Activated CD8-positive, alpha-beta memory T cell treated with anti-CD3 and anti-CD28 coated beads, Interleukin-2, amount 50 U/mL, for 48 hours (primary cell): ENCODE data around the gene STRBP.
"Not testable (repeated sequence)": the region's sequence is repeated elsewhere in the genome, so short reads cannot be mapped to it uniquely, and the experiment has no call there.

ENCODE experiments used
- DNase-seq: peaks from one replicate; pipeline ENCODE4 v3.0.0-alpha.2; 2020

The STRBP gene

DNA sequence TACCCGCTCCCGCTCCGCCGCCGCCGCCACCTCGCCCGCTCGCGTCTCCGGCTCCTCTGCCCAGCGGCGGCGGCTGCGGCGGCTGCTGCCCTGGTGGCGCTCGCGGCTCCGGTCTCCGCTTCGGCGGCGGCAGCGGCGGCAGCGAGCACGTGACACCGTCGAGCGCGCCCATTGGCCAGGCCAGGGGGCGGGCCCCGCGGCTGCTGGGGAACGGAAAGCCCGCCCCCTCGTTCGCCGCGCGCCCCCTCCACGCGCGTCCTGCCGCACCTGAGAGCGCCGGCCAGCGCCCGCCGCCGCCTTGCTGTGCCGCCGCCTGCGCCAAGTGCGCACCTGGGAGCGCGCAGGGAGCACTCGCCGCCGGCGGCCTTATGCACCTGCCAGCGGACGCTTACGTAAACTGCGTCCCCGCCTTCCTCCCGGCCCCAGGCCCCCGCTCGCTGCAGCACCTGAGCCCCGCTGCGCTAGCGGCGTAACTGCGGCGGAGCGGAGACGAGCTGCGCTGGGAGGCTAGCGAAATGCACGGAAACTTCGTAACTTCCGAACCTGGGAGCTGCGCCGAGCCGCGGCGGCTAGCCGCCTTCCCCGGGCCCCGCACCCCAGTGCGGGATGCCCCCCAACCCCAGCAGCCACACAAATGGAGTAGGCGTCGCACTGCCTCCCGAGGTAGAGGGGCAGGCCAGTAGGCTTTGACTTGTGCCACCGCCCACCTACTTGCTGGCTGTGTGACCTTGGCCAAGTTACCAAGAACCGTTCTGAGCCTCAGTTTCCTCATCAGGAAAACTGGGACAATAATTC, at the start of gene STRBP:
Gene STRBP (minus strand): TSS at position 122 of the 795 bp plus-strand sequence. CDS start 84,452 bp downstream, outside the sequence.
- DNase-seq = peak; percentile 97

DNA sequence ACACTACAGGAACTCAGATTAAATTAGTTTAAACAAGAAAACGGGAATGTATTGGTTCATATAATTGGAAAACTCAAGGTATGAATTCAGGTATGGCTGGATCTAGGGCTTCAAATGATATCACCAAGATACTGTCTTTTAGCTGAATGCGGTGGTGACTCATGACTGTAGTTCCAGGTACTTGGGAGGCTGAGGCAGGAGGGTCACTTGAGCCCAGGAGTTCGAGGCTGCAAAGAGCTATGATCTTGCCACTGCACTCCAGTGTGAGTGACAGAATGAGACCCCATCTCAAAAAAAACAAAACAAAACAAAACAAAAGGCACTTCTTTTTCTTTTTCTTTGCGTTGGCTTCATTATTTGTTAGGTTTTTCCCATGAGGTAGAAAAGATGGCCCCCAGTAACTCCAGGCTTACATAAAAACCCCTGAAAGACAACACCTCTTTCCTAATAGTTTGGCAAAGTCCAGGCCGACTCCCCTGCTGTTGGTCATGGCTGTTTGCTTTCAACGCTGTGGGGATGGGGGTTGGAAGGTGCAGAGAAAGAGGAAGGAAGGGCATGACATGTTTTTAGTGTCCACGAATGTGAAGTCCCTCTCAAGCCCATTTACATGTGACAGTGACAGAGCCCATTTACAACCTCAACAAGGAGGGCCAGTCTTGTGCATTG, 47.8 kb upstream of the STRBP start:
- no peak for DNase-seq

DNA sequence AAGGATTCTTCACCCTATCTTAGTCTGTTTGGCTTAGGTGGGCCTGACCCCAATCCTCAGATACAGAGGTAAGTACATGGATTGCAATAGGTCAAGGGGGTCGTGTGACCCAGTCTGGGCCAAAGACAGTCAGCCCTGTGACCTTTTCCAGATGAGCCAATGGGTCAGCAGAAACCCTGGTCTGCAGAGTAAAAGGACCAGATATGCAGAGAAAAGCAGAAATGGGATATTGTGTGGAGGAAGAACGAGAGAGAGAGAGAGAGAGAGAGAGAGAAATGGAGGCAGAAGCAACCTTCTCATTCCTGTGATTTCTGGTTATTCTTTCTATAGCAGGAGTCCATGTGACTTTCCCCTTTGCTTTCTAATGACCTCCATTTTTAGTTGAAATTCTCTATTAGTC, 47.2 kb upstream of the STRBP start:
- no peak for DNase-seq

DNA sequence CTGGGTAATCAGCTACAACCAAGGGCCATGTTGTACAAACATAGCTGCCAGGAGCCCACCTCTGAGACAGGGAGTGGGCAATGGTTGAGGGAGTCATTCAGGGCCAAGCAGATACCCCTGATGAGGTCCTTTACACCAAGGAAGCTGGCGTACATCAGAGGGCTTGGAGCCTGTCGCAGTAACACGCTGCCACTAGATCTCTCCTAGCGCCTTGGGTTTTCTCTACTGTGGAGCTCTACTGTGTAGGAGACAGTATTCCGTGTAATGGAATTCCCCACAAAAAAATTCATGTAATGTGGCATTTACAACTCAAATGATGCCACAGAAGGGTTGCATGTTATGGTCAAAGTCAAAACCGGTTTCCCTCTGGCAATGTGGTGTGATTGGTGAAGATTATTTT, 46.2 kb upstream of the STRBP start:
- no peak for DNase-seq

DNA sequence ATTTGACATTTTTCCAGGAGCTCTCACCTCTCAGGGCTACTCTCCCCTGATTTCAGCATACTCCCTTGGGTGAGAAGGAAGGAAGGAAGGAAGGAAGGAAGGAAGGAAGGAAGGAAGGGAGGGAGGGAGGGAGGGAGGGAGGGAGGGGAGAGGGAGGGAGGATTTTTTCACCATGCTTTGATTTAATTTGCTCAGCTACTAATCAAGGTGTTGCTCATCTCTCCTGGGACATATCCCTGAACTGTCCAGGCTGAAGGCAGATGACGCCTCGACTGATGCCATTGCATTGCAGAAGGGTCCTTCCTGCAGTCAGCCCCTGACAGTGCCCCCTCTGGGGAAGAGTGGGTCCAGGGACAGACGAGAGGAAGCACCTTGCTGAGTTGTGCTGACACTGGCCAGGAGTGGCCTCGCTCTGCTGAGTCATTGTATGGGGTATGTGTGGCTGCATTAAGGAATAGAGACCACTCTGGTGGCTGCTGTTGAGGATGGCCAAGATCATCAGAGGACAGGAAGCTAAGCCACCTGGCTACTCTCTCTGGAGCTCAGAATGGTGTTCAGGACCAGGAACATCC, 44.0 kb upstream of the STRBP start:
- no peak for DNase-seq

DNA sequence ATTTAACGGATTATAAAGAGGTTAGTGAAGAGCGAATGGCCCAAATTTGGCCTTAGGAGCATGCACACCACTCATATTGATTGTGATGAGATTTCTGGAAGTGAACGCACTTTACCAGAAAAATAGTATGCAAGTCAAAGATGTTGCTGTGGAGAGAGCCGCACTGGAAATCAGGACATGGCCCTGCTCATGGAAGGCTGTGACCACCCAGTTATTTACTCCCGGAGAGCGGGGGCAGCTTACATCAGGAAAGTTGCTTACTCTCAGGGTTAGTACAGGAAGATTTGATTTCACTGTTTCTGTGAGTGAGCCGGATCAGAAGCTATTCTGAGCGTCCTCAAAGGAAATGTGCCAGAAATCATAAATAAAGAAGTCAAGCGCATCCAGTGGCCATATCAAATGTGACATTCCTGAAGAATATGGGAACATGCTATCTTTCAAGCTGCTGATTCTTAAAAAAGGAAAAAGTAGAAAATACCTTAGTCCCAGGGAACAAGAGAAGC, 42.9 kb upstream of the STRBP start:
- DNase-seq = no peak

DNA sequence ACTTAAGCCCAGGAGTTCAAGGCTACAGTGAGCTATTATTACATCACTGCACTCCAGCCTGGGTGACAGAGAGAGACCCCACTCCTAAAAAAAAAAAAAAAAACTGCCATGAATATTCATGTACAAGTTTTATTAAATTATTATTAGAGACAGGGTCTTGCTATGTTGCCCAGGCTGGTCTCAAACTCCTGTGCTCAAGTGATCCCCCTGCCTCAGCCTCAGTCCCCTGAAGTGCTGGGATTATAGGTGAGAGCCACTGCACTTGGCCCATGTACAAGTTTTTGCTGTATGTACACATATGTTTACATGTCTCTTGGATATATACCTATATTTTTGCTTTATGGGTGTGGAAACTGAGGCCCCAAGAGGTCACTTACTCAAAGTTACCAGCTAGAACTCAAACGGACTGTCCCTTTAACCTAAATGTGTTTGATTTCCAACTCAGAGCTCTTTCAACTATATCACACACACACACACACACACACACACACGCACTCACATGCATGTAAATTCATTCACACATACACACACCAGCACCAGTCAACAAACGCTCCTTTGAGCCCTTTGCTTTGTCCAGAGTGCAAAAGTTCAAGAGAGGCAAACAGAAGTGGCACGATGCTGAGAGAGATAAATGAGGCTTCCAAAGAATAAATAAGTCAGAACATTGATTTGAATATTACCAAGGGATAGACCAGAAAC, 42.3 kb upstream of the STRBP start:
- DNase-seq = no peak

DNA sequence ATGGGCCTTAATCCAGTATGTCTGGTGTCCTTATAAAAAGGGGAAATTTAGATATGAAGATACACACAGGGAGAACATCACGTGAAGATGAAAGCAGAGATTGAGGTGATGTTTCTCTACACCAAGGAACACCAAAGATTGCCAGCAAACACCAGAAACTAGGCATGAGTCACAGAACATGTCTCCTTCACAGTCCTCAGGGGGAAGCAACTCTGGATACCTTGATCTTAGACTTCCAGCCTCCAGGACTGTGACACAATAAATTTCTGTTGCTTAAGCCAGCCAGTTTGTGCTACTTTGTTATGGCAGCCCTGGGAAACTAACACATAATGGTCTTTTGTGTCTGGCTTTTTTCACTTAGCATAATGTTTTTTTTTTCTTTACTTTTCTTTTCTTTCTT, 41.2 kb upstream of the STRBP start:
- no peak for DNase-seq

DNA sequence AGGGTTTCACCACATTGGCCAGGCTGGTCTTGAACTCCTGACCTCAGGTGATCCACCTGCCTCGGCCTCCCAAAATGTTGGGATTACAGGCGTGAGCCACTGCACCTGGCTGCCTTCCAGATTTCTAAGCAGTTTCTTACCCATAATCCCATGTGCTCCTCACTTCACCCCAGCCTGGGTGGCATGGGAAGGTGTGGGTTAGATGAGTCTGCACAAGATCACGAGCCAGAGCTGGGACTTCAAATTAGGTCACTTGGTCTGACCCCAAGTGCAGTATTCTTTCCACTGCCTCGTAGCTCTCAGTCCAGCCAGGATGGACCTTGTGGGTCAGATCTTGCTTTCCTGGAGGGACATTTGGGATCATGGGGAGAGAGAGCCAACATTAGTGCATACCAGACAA, 37.5 kb upstream of the STRBP start:
- DNase-seq = no peak

DNA sequence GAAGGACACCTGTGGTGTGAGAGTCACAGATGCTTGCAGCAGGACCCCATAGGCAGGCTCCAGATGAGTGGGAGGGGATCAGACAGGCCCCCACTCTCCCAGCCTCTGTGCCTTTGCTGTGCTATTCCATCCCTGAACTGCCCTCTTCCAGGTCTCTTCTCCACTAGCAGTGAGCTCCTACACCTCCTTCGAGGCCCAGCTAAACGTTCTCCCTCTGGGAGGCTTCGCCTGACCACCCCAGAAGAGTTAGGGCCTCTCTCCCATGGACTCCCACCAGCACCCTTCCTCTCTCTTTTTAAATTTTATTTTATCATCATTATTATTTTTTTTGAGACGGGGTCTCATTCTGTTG, 35.9 kb upstream of the STRBP start:
- DNase-seq = no peak

DNA sequence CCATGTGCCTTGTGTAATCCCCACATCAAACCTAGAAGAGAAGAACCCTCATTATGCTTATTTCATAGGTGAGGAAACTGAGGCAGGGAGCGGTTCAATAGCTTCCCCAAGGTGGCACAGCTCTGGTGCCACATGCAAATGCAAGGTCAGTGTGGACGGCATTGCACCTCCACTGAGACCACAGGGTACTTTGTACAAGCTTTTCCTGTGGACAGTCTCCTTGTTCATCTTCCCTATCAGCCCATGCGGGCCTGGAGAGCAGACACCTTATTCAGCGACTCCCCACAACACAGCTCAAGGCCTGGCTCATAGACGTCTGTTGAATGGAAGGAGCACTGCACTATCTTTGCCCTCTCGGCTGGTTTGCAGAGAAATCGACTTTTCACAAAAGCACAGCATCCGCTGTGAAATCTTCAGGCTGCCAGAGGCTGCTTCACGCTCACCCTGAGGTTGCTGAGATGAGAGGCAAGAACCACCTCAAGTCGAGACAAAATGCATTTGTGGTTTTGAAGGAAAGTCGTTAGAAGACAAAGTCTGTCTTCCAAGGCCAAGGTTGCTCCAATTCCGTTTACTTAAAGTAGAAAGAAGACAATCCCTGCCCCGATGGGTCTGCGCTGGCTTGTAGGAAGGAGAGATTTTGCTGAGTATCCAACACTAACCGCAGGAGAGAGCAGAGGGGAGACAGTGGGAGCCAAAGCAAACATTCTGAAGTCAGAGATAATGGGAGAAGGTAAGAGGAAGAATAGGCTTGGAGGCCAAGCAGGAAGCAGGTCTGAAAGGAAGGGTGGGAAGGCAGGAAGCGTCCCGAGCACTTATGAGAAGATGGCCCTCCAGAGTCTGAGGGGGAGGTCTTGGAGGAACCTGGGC, 34.2 kb upstream of the STRBP start:
- no peak for DNase-seq

DNA sequence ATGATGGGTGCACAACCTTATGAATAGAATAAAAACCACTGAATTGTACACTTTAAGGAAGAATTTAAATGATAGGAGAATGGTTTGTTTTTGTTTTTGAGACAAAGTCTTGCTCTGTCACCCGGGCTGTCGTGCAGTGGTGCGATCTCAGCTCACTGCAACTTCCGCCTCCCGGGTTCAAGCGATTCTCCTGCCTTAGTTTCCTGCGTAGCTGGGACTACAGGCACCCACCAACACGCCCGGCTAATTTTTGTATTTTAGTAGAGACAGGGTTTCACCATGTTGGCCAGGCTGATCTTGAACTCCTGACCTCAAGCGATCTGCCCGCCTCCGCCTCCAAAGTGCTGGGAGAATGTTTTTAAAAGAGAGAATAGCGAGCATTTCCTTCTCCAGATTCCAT, 33.5 kb upstream of the STRBP start:
- DNase-seq = not testable (repeated sequence)

DNA sequence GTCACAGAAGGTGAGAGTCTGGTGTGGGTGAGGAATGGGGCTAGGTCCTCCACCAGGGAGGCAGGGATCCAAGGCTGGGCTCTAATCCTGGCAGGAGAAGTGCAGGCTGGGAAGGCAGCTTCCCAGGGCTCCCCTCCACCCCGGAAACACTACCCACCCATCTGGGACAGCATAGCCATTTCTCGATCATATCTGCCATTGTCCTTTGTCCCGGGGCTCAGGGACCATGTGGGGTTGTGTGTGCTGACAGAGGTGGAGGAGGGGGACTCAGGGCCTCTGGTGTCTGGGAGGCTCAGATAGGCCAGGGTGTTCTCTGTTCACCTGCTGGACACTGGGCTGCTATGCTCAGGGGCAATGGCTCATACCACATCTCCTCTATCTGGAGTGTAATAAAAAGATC, 32.2 kb upstream of the STRBP start:
- no peak for DNase-seq

DNA sequence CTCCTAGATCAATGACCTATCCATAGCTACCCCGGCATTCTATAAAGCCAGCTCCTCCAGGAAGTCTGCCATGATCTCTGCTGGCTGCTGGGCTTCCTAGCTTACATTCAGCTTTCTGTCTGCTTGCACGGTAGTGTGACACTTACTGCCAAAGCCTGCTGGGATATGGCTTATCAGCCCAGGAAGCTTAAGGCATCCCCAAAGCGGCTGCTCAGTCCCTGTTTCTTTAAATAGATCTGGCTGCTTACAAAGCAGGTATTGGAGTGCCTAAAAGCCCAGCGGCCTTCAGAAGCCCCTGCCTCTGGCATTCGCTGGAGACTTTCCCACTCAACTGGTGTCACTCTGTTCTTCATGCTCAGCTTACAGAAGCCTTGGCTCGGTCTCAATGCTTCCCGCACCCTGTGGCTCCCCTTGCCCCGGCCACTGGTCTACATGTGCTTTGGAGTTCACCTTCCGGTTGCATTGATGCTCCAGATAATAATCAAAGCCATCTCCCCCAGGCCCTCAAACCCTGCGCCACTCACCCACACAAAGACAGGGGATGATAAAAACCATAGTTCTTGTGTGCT, 31.3 kb upstream of the STRBP start:
- no peak for DNase-seq

DNA sequence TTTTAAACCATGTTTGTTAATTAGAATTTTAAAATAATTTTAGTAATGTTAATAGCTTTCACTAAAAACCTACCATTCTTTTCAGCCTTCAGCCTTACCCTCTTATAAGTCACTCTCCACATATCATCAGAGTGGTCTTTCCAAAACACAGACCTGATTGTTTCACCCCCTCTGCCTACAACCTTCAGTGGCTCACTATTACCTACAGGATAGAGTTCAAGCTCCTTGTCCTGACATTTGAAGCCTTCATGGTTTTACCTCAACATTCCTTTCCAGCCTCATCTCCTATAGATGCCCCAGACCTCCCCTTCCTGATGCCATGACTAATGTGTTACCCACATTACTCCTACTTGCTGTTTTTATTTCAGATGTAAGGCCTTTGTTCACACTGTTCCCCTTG, 27.8 kb upstream of the STRBP start:
- DNase-seq = no peak

DNA sequence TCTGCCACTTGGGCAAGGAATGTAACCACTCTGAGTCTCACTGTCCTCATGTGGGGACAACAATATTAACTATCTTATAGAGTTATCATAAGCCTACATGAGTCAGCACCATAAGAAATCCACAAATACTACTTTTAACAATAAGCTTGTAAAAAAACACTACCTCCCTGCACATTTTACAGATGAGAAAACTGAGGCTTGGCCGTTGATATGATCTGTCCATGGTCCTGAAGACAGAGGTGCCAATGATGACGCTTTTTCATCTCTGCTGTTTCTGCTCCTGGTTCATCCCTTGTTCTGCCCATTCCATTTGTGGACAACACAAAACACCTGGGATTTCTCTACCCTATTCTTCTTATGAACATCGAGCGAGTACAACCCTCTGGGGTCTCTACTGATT, 23.4 kb upstream of the STRBP start:
- DNase-seq = no peak

DNA sequence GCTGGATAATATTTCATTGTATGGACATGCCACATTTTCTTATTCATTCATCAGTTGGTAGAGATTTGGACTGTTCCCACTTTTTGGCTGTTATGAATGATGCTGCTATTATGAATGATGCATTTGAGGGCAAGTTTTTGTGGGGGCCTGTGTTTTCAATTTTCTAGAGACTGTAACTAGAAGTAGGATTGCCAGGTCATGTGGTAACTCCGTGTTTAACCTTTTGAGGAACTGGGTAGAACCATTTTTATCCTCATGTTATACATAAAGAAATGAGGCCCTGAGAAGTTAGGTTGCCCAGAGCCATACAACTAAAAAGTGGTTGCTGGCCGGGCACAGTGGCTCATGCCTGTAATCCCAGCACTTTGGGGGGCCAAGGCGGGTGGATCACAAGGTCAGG, 22.4 kb upstream of the STRBP start:
- DNase-seq = no peak

DNA sequence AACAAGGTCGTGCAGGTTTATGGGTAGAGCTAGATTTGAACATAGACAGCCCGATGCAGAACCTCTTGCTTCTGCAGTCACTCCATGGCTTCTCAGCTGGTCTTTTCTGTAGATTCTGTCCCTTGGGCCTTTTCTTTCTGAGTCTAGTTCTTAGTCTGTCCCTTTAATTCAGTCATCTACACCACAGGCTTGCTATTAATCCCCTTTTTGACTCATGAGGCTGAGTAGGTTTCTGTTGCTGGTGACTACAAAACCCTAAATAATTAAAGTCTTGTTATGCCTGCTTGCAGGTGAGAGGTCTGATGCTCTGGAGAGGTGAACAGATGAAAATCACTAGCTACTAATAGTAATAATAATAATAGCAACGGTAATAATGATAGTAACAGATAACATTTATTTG, 19.3 kb upstream of the STRBP start:
- DNase-seq = no peak

DNA sequence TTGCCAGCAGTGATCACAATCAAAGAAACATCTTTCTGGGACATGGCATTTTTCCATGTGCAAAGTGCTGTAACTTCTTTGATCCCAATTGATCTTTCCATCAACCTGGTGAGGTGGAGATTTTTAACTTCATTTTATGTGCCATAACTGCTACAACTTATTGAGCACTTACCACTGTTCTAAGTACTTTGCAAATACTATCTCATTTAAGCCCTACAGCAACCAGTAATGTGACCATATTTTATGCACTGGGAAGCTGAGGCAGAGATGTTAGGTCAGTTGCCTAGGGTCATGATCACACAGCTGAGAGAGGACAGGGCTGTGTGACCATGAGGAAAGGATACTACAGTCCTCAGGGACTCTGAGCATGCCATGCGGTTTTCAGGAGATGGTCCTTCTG, 17.9 kb upstream of the STRBP start:
- no peak for DNase-seq

DNA sequence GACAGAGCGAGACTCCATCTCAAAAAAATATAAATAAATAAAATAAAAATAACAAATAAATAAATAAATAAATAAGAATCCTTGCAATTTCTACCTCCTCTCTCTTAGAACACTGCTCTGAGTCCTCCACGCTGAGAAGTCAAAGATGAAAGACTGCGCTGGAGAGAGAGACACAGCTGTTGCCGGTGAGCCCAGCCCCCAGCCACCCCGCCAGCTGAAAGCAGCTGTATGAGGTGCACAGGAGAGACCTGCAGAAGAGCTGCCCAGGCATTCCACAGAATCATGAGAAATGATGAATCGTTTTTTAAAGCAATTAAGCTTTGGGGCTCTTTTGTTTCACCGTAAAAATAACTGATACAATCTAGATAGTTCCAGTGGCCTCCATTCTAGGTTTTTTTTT, 16.3 kb upstream of the STRBP start:
- no peak for DNase-seq

DNA sequence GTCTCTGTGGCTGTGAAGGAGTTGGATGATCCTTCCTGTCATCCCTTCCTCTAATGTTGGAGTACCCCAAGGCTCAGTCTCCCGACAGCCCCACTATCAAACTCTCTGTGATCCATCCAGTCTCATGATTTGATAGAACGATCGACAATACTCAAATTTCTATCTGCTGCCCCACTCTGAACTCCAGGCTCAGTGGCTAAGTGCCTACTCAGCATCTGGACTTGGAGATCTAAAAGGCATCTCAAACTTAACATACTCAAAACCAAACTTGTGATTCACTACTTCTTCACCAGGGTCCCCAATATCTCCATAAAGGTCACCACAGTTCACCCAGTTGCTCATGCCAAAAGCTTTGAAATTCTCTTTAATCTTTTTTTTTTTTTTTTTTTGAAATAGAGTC, 15.1 kb upstream of the STRBP start:
- DNase-seq = no peak

DNA sequence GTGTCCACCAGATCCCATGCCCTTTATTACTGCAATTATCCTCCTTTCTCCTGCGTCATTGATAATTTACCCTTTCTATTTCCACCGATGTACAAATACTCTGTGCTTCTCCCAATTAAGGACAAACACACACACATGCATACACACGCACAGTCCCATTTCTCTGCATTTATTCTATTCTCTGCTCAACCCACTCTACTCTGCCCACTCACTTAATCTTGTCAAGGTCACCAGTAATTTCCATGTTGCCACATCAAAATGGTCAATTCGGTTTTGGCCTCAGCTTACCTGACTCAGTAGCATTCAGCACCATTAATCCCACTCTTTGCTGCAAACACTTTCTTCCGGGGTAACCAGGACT, 14.6 kb upstream of the STRBP start:
- DNase-seq = no peak
